HepG2 (cell line): ENCODE results near the gene KLF11.

Experiments used
- CAMTA2 ChIP-seq: sonication (generic); formaldehyde crosslinking; IDR thresholded peaks from 2 replicates; pipeline ENCODE4 v1.4.0; 2020; ENCODE audit warnings: mild to moderate bottlenecking, missing genetic modification reagents, borderline replicate concordance
- CHD4 ChIP-seq: fragments of 200-600 bp; sonication (generic); IDR thresholded peaks from 2 replicates; pipeline ENCODE4 v1.7.0; 2017; ENCODE audit warnings: mild to moderate bottlenecking, low read length, borderline replicate concordance
- EZH2 ChIP-seq: conservative IDR thresholded peaks from 2 replicates; pipeline ENCODE4 v1.6.1; 2012; ENCODE audit warnings: mild to moderate bottlenecking, low read depth, low read length, moderate library complexity
- FUBP1 ChIP-seq: sonication (generic); formaldehyde crosslinking; IDR thresholded peaks from 2 replicates; pipeline ENCODE4 v1.5.1; 2020; ENCODE audit warnings: missing genetic modification reagents, mild to moderate bottlenecking, borderline replicate concordance
- HDAC6 ChIP-seq: fragments of 200-600 bp; sonication (generic); IDR thresholded peaks from 2 replicates; pipeline ENCODE4 v1.7.0; 2017; ENCODE audit warnings: mild to moderate bottlenecking, antibody characterized with exemption, low read length, low read depth
- MAFK ChIP-seq, 2 experiments: IDR thresholded peaks in 1 of 2; conservative IDR thresholded peaks in 1 of 2; 2 replicates each; pipeline ENCODE4 v1.6.1; 2011; ENCODE audit warnings: improper control_type of control experiment in 2 of 2, low read length in 2 of 2
- MAX ChIP-seq: IDR thresholded peaks from 2 replicates; pipeline ENCODE4 v1.6.1; 2012; ENCODE audit warnings: inconsistent platforms
- MTA3 ChIP-seq: sonication (generic); formaldehyde crosslinking; IDR thresholded peaks from 2 replicates; pipeline ENCODE4 v1.4.0; 2020; ENCODE audit warnings: missing genetic modification reagents
- MTF1 ChIP-seq: sonication (generic); formaldehyde crosslinking; IDR thresholded peaks from 2 replicates; pipeline ENCODE4 v1.5.0; 2020; ENCODE audit warnings: missing genetic modification reagents
- MYC ChIP-seq: sonication (generic); formaldehyde crosslinking; IDR thresholded peaks from 2 replicates; pipeline ENCODE4 v1.9.0; 2021; ENCODE audit warnings: missing genetic modification reagents, borderline replicate concordance
- ZBTB21 ChIP-seq: sonication (generic); formaldehyde crosslinking; IDR thresholded peaks from 2 replicates; pipeline ENCODE4 v1.4.0; 2020; ENCODE audit warnings: missing genetic modification reagents
- ZNF512B ChIP-seq: sonication (generic); formaldehyde crosslinking; IDR thresholded peaks from 2 replicates; pipeline ENCODE4 v1.5.1; 2020; ENCODE audit warnings: missing genetic modification reagents, mild to moderate bottlenecking, borderline replicate concordance
- ZNF883 ChIP-seq: sonication (generic); formaldehyde crosslinking; IDR thresholded peaks from 2 replicates; pipeline ENCODE4 v1.5.1; 2020; ENCODE audit warnings: mild to moderate bottlenecking, missing genetic modification reagents; ENCODE audit errors: not compliant biosample characterization
- TF ChIP-seq, protein P1 (sequence below): sonication (generic); formaldehyde crosslinking; IDR thresholded peaks from 2 replicates; pipeline ENCODE4 v1.5.0; 2020; ENCODE audit warnings: mild to moderate bottlenecking, missing genetic modification reagents, moderate library complexity

DNA sequence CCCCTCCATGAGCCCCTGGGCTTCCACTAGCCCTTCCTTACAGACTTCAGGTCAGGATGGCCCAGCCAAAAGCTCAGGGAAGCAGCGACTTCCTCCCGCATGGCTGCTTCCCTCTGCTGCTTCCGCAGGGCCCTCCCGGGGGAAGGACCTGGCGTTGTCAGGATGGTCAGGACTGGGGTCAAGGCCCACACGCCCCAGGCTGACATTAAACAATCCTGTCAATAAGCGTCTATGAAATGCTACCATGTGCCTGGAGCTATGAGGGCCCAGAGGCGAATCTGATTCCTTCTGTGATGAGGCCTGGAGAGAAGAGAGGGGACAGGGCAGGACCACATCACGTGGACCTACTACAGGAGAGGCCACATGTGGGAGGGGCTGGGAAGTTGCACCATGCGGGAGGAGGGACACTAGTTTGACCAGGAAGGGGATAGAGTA, 19.6 kb downstream of the KLF11 start:
- TF ChIP-seq CAMTA2 (no peak), CHD4 (no peak), EZH2 (no peak), MTF1 (CRISPR knock-in tag) (no peak), MYC (peak; percentile 50; the same call in 1 of the 2 replicates), FUBP1 (CRISPR knock-in tag) (no peak), ZNF883 (CRISPR knock-in tag) (no peak), ZNF512B (0 out of 2 replicates have a peak, but pooled peaks have one; percentile 43), HDAC6 (no peak), MTA3 (CRISPR knock-in tag) (no peak), ZBTB21 (CRISPR knock-in tag) (no peak), MAFK (conservative IDR thresholded peaks at IDR 0.05 in 1 of 2, IDR thresholded peaks at IDR 0.05 in 1 of 2; ENCODE audit: low read length in 2 of 2) (no peak), MAX (peak; percentile 84)
- TF ChIP-seq, protein P1, sequence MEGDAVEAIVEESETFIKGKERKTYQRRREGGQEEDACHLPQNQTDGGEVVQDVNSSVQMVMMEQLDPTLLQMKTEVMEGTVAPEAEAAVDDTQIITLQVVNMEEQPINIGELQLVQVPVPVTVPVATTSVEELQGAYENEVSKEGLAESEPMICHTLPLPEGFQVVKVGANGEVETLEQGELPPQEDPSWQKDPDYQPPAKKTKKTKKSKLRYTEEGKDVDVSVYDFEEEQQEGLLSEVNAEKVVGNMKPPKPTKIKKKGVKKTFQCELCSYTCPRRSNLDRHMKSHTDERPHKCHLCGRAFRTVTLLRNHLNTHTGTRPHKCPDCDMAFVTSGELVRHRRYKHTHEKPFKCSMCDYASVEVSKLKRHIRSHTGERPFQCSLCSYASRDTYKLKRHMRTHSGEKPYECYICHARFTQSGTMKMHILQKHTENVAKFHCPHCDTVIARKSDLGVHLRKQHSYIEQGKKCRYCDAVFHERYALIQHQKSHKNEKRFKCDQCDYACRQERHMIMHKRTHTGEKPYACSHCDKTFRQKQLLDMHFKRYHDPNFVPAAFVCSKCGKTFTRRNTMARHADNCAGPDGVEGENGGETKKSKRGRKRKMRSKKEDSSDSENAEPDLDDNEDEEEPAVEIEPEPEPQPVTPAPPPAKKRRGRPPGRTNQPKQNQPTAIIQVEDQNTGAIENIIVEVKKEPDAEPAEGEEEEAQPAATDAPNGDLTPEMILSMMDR: no peak; the same call in 1 of the 2 replicates
